ENCODE data around the gene ANK2.

GRCh38 chr4:113350576-113350975 is 301.1 kb downstream of the ANK2 start:
- TF ChIP-seq GATA3 (IDR thresholded peaks at IDR 0.05; ENCODE audit: low read depth, low read length) (no peak), GATA2 (IDR thresholded peaks at IDR 0.05; ENCODE audit: low read depth, low read length) (no peak)
